Measurements from ENCODE around the gene CELA2B.

Gene CELA2B

GRCh38 chr1:15531003-15531402, 55.1 kb downstream of the CELA2B start:
- no peak for DNase-seq

- DNase-seq, result no peak
These were observed 55.8 kb downstream of the CELA2B start for GRCh38 chr1:15531682-15532081.

GRCh38 chr1:15538771-15539170, 62.9 kb downstream of the CELA2B start:
- DNase-seq, result no peak

GRCh38 chr1:15540186-15540585, 64.3 kb downstream of the CELA2B start:
- no peak for DNase-seq
